Measurements from ENCODE around the gene SDK1.

Gene SDK1

GRCh38 chr7:3333861-3334260 lies 32.8 kb downstream of the SDK1 start:
- H3K4me3 ChIP-seq (ENCODE audit: low read depth in 1 of 2, low read length in 2 of 2): no peak overlapping the region
- H3K4me2 ChIP-seq (ENCODE audit: insufficient read depth, low read length): no peak overlapping the region
- H3K79me2 ChIP-seq (ENCODE audit: insufficient read depth, low read length): no peaks in the 10 kb centered on the region
- no peaks in the 10 kb centered on the region for H3K4me1 ChIP-seq (ENCODE audit: insufficient read depth, low read length)
- peaks cover 15% of the 10 kb centered on the region for H3K27me3 ChIP-seq (ENCODE audit: insufficient read depth, low read length, poor library complexity)
- no peaks in the 10 kb centered on the region for H4K20me1 ChIP-seq (ENCODE audit: insufficient read depth, low read length)
- H3K9me3 ChIP-seq (ENCODE audit: insufficient read depth, low read length, severe bottlenecking): no peaks in the 10 kb centered on the region
- no peak overlapping the region for H3K9ac ChIP-seq (ENCODE audit: low read depth, low read length)
- H3K36me3 ChIP-seq (ENCODE audit: insufficient read depth, low read length): no peaks in the 10 kb centered on the region
- H3K27ac ChIP-seq (ENCODE audit: low read length): no peak overlapping the region
- TF ChIP-seq, protein P1, sequence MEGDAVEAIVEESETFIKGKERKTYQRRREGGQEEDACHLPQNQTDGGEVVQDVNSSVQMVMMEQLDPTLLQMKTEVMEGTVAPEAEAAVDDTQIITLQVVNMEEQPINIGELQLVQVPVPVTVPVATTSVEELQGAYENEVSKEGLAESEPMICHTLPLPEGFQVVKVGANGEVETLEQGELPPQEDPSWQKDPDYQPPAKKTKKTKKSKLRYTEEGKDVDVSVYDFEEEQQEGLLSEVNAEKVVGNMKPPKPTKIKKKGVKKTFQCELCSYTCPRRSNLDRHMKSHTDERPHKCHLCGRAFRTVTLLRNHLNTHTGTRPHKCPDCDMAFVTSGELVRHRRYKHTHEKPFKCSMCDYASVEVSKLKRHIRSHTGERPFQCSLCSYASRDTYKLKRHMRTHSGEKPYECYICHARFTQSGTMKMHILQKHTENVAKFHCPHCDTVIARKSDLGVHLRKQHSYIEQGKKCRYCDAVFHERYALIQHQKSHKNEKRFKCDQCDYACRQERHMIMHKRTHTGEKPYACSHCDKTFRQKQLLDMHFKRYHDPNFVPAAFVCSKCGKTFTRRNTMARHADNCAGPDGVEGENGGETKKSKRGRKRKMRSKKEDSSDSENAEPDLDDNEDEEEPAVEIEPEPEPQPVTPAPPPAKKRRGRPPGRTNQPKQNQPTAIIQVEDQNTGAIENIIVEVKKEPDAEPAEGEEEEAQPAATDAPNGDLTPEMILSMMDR (IDR thresholded peaks at IDR 0.05; ENCODE audit: borderline replicate concordance, extremely low read depth, low read length, poor library complexity, severe bottlenecking): no peak
- no peak for TF ChIP-seq EZH2 (IDR thresholded peaks at IDR 0.05; ENCODE audit: borderline replicate concordance, low read depth, low read length, severe bottlenecking)
- no peak overlapping the region for H2AFZ ChIP-seq (ENCODE audit: low read depth, low read length)
- no peak for DNase-seq
- no peak for ATAC-seq (ENCODE audit: insufficient read depth, low read depth)

- ATAC-seq (ENCODE audit: insufficient read depth, low read depth): no peak
- Histone ChIP-seq H3K36me3 (ENCODE audit: insufficient read depth, low read length) (no peaks in the 10 kb centered on the region), H3K9ac (ENCODE audit: low read depth, low read length) (no peak overlapping the region), H3K4me2 (ENCODE audit: insufficient read depth, low read length) (no peak overlapping the region), H3K4me3 (ENCODE audit: low read depth in 1 of 2, low read length in 2 of 2) (no peak overlapping the region), H3K9me3 (ENCODE audit: insufficient read depth, low read length, severe bottlenecking) (no peaks in the 10 kb centered on the region), H3K27me3 (ENCODE audit: insufficient read depth, low read length, poor library complexity) (peaks cover 9% of the 10 kb centered on the region), H3K27ac (ENCODE audit: low read length) (no peak overlapping the region), H3K79me2 (ENCODE audit: insufficient read depth, low read length) (no peaks in the 10 kb centered on the region), H3K4me1 (ENCODE audit: insufficient read depth, low read length) (no peaks in the 10 kb centered on the region), H2AFZ (ENCODE audit: low read depth, low read length) (no peak overlapping the region), H4K20me1 (ENCODE audit: insufficient read depth, low read length) (no peaks in the 10 kb centered on the region)
- DNase-seq: no peak
- TF ChIP-seq, protein P1 (IDR thresholded peaks at IDR 0.05; ENCODE audit: borderline replicate concordance, extremely low read depth, low read length, poor library complexity, severe bottlenecking): no peak
- no peak for TF ChIP-seq EZH2 (IDR thresholded peaks at IDR 0.05; ENCODE audit: borderline replicate concordance, low read depth, low read length, severe bottlenecking)
Measured at GRCh38 chr7:3336042-3336665, 35.1 kb downstream of the SDK1 start.

DNA sequence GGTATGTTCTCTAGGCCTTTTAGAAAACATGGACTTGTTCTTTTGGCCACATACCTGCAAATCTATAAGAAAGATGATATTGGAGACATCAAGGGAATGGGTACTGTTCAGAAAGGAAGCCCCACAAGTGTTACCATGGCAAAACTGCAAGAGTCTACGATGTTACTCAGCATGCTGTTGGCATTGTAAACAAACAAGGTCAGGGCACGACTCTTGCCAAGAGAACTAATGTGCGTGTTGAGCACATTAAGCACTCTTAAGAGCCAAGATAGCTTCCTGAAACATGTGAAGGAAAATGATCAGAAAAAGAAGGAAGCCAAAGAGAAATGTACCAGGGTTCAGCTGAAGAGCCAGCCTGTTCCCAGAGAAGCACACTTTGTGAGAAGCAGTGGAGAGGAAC lies 37.1 kb downstream of the SDK1 start:
- no peak overlapping the region for H2AFZ ChIP-seq (ENCODE audit: low read depth, low read length)
- H3K4me1 ChIP-seq (ENCODE audit: insufficient read depth, low read length): no peaks in the 10 kb centered on the region
- H3K9ac ChIP-seq (ENCODE audit: low read depth, low read length): no peak overlapping the region
- H3K9me3 ChIP-seq (ENCODE audit: insufficient read depth, low read length, severe bottlenecking): no peaks in the 10 kb centered on the region
- H3K36me3 ChIP-seq (ENCODE audit: insufficient read depth, low read length): no peaks in the 10 kb centered on the region
- H3K27ac ChIP-seq (ENCODE audit: low read length): no peak overlapping the region
- no peaks in the 10 kb centered on the region for H4K20me1 ChIP-seq (ENCODE audit: insufficient read depth, low read length)
- DNase-seq (no peak), ATAC-seq (ENCODE audit: insufficient read depth, low read depth) (no peak)
- H3K4me3 ChIP-seq (ENCODE audit: low read depth in 1 of 2, low read length in 2 of 2): no peak overlapping the region
- no peaks in the 10 kb centered on the region for H3K79me2 ChIP-seq (ENCODE audit: insufficient read depth, low read length)
- H3K27me3 ChIP-seq (ENCODE audit: insufficient read depth, low read length, poor library complexity): peaks cover 9% of the 10 kb centered on the region
- TF ChIP-seq EZH2 (IDR thresholded peaks at IDR 0.05; ENCODE audit: borderline replicate concordance, low read depth, low read length, severe bottlenecking): no peak
- TF ChIP-seq, protein P1 (IDR thresholded peaks at IDR 0.05; ENCODE audit: borderline replicate concordance, extremely low read depth, low read length, poor library complexity, severe bottlenecking): no peak
- no peak overlapping the region for H3K4me2 ChIP-seq (ENCODE audit: insufficient read depth, low read length)
